ENCODE results near the gene FSTL1. TPM values are rescaled to one million over a fixed set of nuclear protein-coding genes. Genes with fewer than 3 reads are reported as not detected.
"Not testable (repeated sequence)": the region's sequence is repeated elsewhere in the genome, so short reads cannot be mapped to it uniquely, and the experiment has no call there.

Gene FSTL1
- total and polyA plus RNA-seq, 4 experiments from 2014 or later = 0.47 TPM; not detected in 3

- DNase-seq = no peak
- Mint-ChIP-seq H3K27ac (no peak overlapping the region), H3K4me3 (no peak overlapping the region), H3K36me3 (no peaks in the 10 kb centered on the region), H3K27me3 (peaks cover 5 to 7% of the 10 kb centered on the region in 2 donors), H3K9me3 (peaks cover 0 to 8% (median 2%) of the 10 kb centered on the region in 8 donors), H3K4me1 (no peaks in the 10 kb centered on the region)
- CTCF ChIA-PET (ENCODE audit: partially characterized antibody) = no interaction called here
- H3K27me3 ChIP-seq (ENCODE audit: insufficient read depth, low read length) = no peaks in the 10 kb centered on the region
- intact Hi-C loops (cut with micrococcal nuclease) = no loop called here
- H3K27ac ChIP-seq (ENCODE audit: low read depth, low read length) = no peak overlapping the region
- POLR2A ChIA-PET (ENCODE audit: partially characterized antibody) = interaction anchor here (1.1 kb wide), 1 partner anchor 34 kb away, joined by 3 read pairs; the partner anchor contains the start of gene LRRC58
- no peaks in the 10 kb centered on the region for H3K36me3 ChIP-seq (ENCODE audit: insufficient read depth, low read length)
- no peaks in the 10 kb centered on the region for H3K9me3 ChIP-seq (ENCODE audit: control insufficient read depth in 1 of 2, low read length in 2 of 2)
- H3K4me1 ChIP-seq (ENCODE audit: insufficient read depth, low read length) = no peaks in the 10 kb centered on the region
- H3K4me3 ChIP-seq (ENCODE audit: low read length in 2 of 2) = no peak overlapping the region
Observed at GRCh38 chr3:120382941-120383447, 67.8 kb downstream of the FSTL1 start.

- intact Hi-C loops (cut with micrococcal nuclease) = no loop called here
- Histone ChIP-seq H3K4me3 (ENCODE audit: low read length in 2 of 2) (no peak overlapping the region), H3K36me3 (ENCODE audit: insufficient read depth, low read length) (no peaks in the 10 kb centered on the region), H3K27ac (ENCODE audit: low read depth, low read length) (no peak overlapping the region), H3K27me3 (ENCODE audit: insufficient read depth, low read length) (no peaks in the 10 kb centered on the region), H3K9me3 (ENCODE audit: control insufficient read depth in 1 of 2, low read length in 2 of 2) (no peaks in the 10 kb centered on the region), H3K4me1 (ENCODE audit: insufficient read depth, low read length) (no peaks in the 10 kb centered on the region)
- no peaks in the 10 kb centered on the region for H3K4me1 Mint-ChIP-seq
- no peak overlapping the region for H3K4me3 Mint-ChIP-seq
- peaks cover 0 to 8% (median 2%) of the 10 kb centered on the region in 8 donors for H3K9me3 Mint-ChIP-seq
- peaks cover 5 to 7% of the 10 kb centered on the region in 2 donors for H3K27me3 Mint-ChIP-seq
- ChIA-PET POLR2A (ENCODE audit: partially characterized antibody) (no interaction called here), CTCF (ENCODE audit: partially characterized antibody) (no interaction called here)
- H3K36me3 Mint-ChIP-seq = no peaks in the 10 kb centered on the region
- no peak overlapping the region for H3K27ac Mint-ChIP-seq
- DNase-seq = no peak
Observed at GRCh38 chr3:120381503-120381902, 69.3 kb downstream of the FSTL1 start.

- H3K27ac Mint-ChIP-seq; H3K4me3 Mint-ChIP-seq; H3K27ac ChIP-seq (ENCODE audit: low read depth, low read length); H3K36me3 ChIP-seq (ENCODE audit: insufficient read depth, low read length); H3K4me1 ChIP-seq (ENCODE audit: insufficient read depth, low read length); H3K4me1 Mint-ChIP-seq; DNase-seq; POLR2A ChIA-PET (ENCODE audit: partially characterized antibody); CTCF ChIA-PET (ENCODE audit: partially characterized antibody); H3K27me3 ChIP-seq (ENCODE audit: insufficient read depth, low read length); H3K9me3 Mint-ChIP-seq; H3K9me3 ChIP-seq (ENCODE audit: control insufficient read depth in 1 of 2, low read length in 2 of 2); intact Hi-C loops (cut with micrococcal nuclease); H3K27me3 Mint-ChIP-seq; H3K36me3 Mint-ChIP-seq; H3K4me3 ChIP-seq (ENCODE audit: low read length in 2 of 2): not testable (repeated sequence)
Observed at GRCh38 chr3:120377948-120378347, 72.8 kb downstream of the FSTL1 start.

DNA sequence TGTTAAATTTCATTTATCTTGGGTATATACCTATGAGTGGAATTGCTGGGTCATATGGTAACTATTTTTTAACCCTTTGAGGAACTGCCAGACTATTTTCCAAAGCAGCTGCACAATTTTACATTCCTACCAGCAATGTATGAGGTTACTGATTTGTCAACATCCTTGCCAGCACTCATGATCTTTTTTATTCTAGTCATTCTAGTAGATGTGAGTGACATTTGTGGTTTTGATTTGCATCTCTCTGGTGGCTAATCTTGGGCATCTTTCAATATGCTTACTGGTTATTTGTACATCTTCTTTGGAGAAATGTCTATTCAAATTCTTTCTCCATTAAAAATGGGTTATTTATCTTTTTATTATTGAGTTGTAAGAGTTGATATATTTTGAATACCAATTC is 80.3 kb downstream of the FSTL1 start:
- Histone ChIP-seq H3K4me3 (ENCODE audit: low read length in 2 of 2) (no peak overlapping the region), H3K36me3 (ENCODE audit: insufficient read depth, low read length) (no peaks in the 10 kb centered on the region), H3K27ac (ENCODE audit: low read depth, low read length) (no peak overlapping the region), H3K4me1 (ENCODE audit: insufficient read depth, low read length) (no peaks in the 10 kb centered on the region), H3K27me3 (ENCODE audit: insufficient read depth, low read length) (no peaks in the 10 kb centered on the region), H3K9me3 (ENCODE audit: control insufficient read depth in 1 of 2, low read length in 2 of 2) (no peaks in the 10 kb centered on the region)
- POLR2A ChIA-PET (ENCODE audit: partially characterized antibody) = no interaction called here
- no peak for DNase-seq
- CTCF ChIA-PET (ENCODE audit: partially characterized antibody) = no interaction called here
- Mint-ChIP-seq H3K9me3 (peaks cover 0 to 2% (median 0%) of the 10 kb centered on the region in 8 donors), H3K36me3 (no peaks in the 10 kb centered on the region), H3K27me3 (peaks cover 7 to 16% of the 10 kb centered on the region in 2 donors), H3K27ac (no peak overlapping the region), H3K4me1 (no peaks in the 10 kb centered on the region), H3K4me3 (no peak overlapping the region)
- intact Hi-C loops (cut with micrococcal nuclease) = no loop called here

GRCh38 chr3:120369037-120369467 is 81.7 kb downstream of the FSTL1 start:
- Histone ChIP-seq H3K9me3 (ENCODE audit: control insufficient read depth in 1 of 2, low read length in 2 of 2) (no peaks in the 10 kb centered on the region), H3K27me3 (ENCODE audit: insufficient read depth, low read length) (no peaks in the 10 kb centered on the region), H3K4me1 (ENCODE audit: insufficient read depth, low read length) (no peaks in the 10 kb centered on the region), H3K27ac (ENCODE audit: low read depth, low read length) (no peak overlapping the region), H3K36me3 (ENCODE audit: insufficient read depth, low read length) (no peaks in the 10 kb centered on the region), H3K4me3 (ENCODE audit: low read length in 2 of 2) (no peak overlapping the region)
- Mint-ChIP-seq H3K4me3 (no peak overlapping the region), H3K27ac (no peak overlapping the region), H3K36me3 (no peaks in the 10 kb centered on the region), H3K9me3 (peaks cover 0 to 2% (median 0%) of the 10 kb centered on the region in 8 donors), H3K27me3 (peaks cover 10 to 16% of the 10 kb centered on the region in 2 donors), H3K4me1 (no peaks in the 10 kb centered on the region)
- POLR2A ChIA-PET (ENCODE audit: partially characterized antibody) = no interaction called here
- CTCF ChIA-PET (ENCODE audit: partially characterized antibody) = no interaction called here
- no peak for DNase-seq
- intact Hi-C loops (cut with micrococcal nuclease) = no loop called here

DNA sequence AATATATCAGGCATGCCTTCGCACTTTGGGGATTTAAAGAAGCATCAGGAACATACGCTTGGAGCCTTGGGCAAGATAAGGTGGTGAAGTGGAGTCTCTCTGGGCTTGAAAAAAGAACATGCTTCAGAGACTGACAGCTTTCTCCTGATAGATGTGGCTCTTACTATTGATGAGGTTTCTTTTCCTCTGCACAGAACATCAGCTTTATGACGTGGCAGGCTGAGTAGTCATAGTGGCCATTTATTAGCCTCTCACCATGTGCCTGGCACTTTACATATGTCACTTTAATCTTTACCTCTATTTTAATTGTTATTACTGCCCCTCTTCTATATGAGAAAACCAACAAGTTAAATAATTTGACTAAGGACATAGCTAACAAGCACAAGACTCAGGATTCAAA is 82.6 kb downstream of the FSTL1 start:
- H3K4me3 ChIP-seq (ENCODE audit: low read length in 2 of 2) = no peak overlapping the region
- ChIA-PET CTCF (ENCODE audit: partially characterized antibody) (no interaction called here), POLR2A (ENCODE audit: partially characterized antibody) (no interaction called here)
- H3K36me3 ChIP-seq (ENCODE audit: insufficient read depth, low read length) = no peaks in the 10 kb centered on the region
- Mint-ChIP-seq H3K27me3 (peaks cover 10 to 16% of the 10 kb centered on the region in 2 donors), H3K27ac (no peak overlapping the region), H3K4me1 (no peaks in the 10 kb centered on the region), H3K4me3 (no peak overlapping the region), H3K36me3 (no peaks in the 10 kb centered on the region), H3K9me3 (peaks cover 0 to 2% (median 0%) of the 10 kb centered on the region in 8 donors)
- no peaks in the 10 kb centered on the region for H3K9me3 ChIP-seq (ENCODE audit: control insufficient read depth in 1 of 2, low read length in 2 of 2)
- H3K27me3 ChIP-seq (ENCODE audit: insufficient read depth, low read length) = no peaks in the 10 kb centered on the region
- no peaks in the 10 kb centered on the region for H3K4me1 ChIP-seq (ENCODE audit: insufficient read depth, low read length)
- intact Hi-C loops (cut with micrococcal nuclease) = no loop called here
- H3K27ac ChIP-seq (ENCODE audit: low read depth, low read length) = no peak overlapping the region
- DNase-seq = no peak

- Mint-ChIP-seq H3K36me3 (no peaks in the 10 kb centered on the region), H3K27ac (no peak overlapping the region), H3K4me3 (no peak overlapping the region), H3K4me1 (no peaks in the 10 kb centered on the region), H3K9me3 (no peaks in the 10 kb centered on the region), H3K27me3 (peaks cover 9 to 25% of the 10 kb centered on the region in 2 donors)
- no peak for DNase-seq
- H3K27ac ChIP-seq (ENCODE audit: low read depth, low read length) = no peak overlapping the region
- ChIA-PET CTCF (ENCODE audit: partially characterized antibody) (no interaction called here), POLR2A (ENCODE audit: partially characterized antibody) (no interaction called here)
- H3K36me3 ChIP-seq (ENCODE audit: insufficient read depth, low read length) = no peaks in the 10 kb centered on the region
- no peaks in the 10 kb centered on the region for H3K27me3 ChIP-seq (ENCODE audit: insufficient read depth, low read length)
- H3K9me3 ChIP-seq (ENCODE audit: control insufficient read depth in 1 of 2, low read length in 2 of 2) = no peaks in the 10 kb centered on the region
- intact Hi-C loops (cut with micrococcal nuclease) = no loop called here
- no peak overlapping the region for H3K4me3 ChIP-seq (ENCODE audit: low read length in 2 of 2)
- H3K4me1 ChIP-seq (ENCODE audit: insufficient read depth, low read length) = no peaks in the 10 kb centered on the region
Observed at GRCh38 chr3:120364821-120365220, 86.0 kb downstream of the FSTL1 start.

DNA sequence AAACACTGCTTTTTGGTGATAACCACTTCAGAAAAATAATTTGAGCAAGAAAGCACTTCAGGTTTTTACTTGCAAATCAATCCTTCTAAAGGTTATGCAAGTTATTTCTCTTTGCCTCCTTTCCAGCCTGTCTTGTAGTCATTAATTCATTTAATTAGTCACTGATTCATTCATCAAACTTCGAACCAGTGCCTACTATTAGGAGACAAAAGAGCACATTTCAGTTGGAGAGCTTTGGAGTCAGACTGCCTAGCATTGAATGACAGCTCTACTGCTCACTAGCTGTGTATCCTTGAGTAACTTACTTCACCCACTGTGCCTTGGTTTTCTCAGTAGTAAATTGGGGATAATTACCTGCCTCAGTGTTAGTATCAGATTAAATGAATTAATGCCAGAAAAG is 86.7 kb downstream of the FSTL1 start:
- Histone ChIP-seq H3K36me3 (ENCODE audit: insufficient read depth, low read length) (no peaks in the 10 kb centered on the region), H3K4me3 (ENCODE audit: low read length in 2 of 2) (no peak overlapping the region), H3K9me3 (ENCODE audit: control insufficient read depth in 1 of 2, low read length in 2 of 2) (no peaks in the 10 kb centered on the region), H3K27ac (ENCODE audit: low read depth, low read length) (no peak overlapping the region), H3K4me1 (ENCODE audit: insufficient read depth, low read length) (no peaks in the 10 kb centered on the region), H3K27me3 (ENCODE audit: insufficient read depth, low read length) (no peaks in the 10 kb centered on the region)
- H3K4me3 Mint-ChIP-seq = no peak overlapping the region
- no peaks in the 10 kb centered on the region for H3K4me1 Mint-ChIP-seq
- H3K36me3 Mint-ChIP-seq = no peaks in the 10 kb centered on the region
- POLR2A ChIA-PET (ENCODE audit: partially characterized antibody) = no interaction called here
- no peak overlapping the region for H3K27ac Mint-ChIP-seq
- no peaks in the 10 kb centered on the region for H3K9me3 Mint-ChIP-seq
- CTCF ChIA-PET (ENCODE audit: partially characterized antibody) = no interaction called here
- DNase-seq = no peak
- H3K27me3 Mint-ChIP-seq = peaks cover 9 to 25% of the 10 kb centered on the region in 2 donors
- intact Hi-C loops (cut with micrococcal nuclease) = no loop called here
